ENCODE measurements around the gene FHIT.

- TF ChIP-seq CTCF (IDR thresholded peaks at IDR 0.05), result no peak
- TF ChIP-seq EZH2phosphoT487 (IDR thresholded peaks at IDR 0.05; ENCODE audit: borderline replicate concordance, low read depth), result no peak
- no peak for TF ChIP-seq CHD2 (IDR thresholded peaks at IDR 0.05; ENCODE audit: low read length, partially characterized antibody)
- TF ChIP-seq REST (IDR thresholded peaks at IDR 0.05; ENCODE audit: low read depth, low read length), result no peak
- TF ChIP-seq GATA2 (CRISPR knock-in tag; IDR thresholded peaks at IDR 0.05), result no peak
- no peak for TF ChIP-seq SMC3 (IDR thresholded peaks at IDR 0.05; ENCODE audit: low read depth, low read length)
Observed at GRCh38 chr3:60445446-60445845, 805.8 kb downstream of the FHIT start.
